ENCODE measurements around the gene MED15. TPM values are rescaled to one million over a fixed set of nuclear protein-coding genes. Genes with fewer than 3 reads are reported as not detected.
A peak's percentile ranks its signal among the peaks of the same experiment; 100 is the strongest.

Gene MED15
- total RNA-seq, 1 donor from 2014 or later: 83.6 TPM

GRCh38 chr22:20571078-20571503 is 63.7 kb downstream of the MED15 start:
- H3K27me3 Mint-ChIP-seq (ENCODE audit: unreplicated experiment): peaks cover 2% of the 10 kb centered on the region
- TF ChIP-seq, protein P1, sequence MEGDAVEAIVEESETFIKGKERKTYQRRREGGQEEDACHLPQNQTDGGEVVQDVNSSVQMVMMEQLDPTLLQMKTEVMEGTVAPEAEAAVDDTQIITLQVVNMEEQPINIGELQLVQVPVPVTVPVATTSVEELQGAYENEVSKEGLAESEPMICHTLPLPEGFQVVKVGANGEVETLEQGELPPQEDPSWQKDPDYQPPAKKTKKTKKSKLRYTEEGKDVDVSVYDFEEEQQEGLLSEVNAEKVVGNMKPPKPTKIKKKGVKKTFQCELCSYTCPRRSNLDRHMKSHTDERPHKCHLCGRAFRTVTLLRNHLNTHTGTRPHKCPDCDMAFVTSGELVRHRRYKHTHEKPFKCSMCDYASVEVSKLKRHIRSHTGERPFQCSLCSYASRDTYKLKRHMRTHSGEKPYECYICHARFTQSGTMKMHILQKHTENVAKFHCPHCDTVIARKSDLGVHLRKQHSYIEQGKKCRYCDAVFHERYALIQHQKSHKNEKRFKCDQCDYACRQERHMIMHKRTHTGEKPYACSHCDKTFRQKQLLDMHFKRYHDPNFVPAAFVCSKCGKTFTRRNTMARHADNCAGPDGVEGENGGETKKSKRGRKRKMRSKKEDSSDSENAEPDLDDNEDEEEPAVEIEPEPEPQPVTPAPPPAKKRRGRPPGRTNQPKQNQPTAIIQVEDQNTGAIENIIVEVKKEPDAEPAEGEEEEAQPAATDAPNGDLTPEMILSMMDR (IDR thresholded peaks at IDR 0.05; ENCODE audit: partially characterized antibody, unreplicated experiment): no peak
- no peak for DNase-seq
- no peak overlapping the region for H3K4me3 Mint-ChIP-seq (ENCODE audit: unreplicated experiment)
- peaks cover 10% of the 10 kb centered on the region for H3K36me3 Mint-ChIP-seq (ENCODE audit: unreplicated experiment)
- H3K27ac Mint-ChIP-seq (ENCODE audit: unreplicated experiment): no peak overlapping the region
- H3K9me3 Mint-ChIP-seq (ENCODE audit: unreplicated experiment): peaks cover 3% of the 10 kb centered on the region
- no peaks in the 10 kb centered on the region for H3K4me1 Mint-ChIP-seq (ENCODE audit: low read depth, unreplicated experiment)

DNA sequence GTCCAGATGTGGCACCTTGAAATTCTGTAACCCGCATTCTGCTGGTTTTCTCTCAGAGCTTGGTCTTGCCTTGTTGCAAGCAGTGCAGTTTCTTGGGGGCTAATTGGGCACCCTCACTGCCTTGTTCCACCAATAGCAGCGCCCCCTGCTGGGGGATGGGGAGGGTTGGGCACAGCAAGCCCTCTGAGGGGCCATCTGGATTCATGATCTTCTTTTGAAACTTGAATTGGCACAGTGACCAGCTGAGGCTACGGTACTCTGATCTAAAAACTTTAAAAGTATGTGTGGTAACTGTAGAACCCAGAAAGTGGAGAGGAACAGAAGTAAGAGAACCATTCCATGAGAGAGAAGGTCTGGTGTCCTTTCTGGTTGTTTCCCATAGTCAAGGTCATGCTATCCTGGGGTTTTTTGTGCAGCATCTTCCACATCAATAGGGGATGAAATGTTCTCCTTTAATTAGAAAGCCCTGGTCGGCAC is 64.2 kb downstream of the MED15 start:
- peaks cover 3% of the 10 kb centered on the region for H3K9me3 Mint-ChIP-seq (ENCODE audit: unreplicated experiment)
- peak; percentile 55 for DNase-seq
- H3K4me3 Mint-ChIP-seq (ENCODE audit: unreplicated experiment): no peak overlapping the region
- TF ChIP-seq, protein P1 (IDR thresholded peaks at IDR 0.05; ENCODE audit: partially characterized antibody, unreplicated experiment): peak; percentile 80
- peaks cover 10% of the 10 kb centered on the region for H3K36me3 Mint-ChIP-seq (ENCODE audit: unreplicated experiment)
- no peaks in the 10 kb centered on the region for H3K4me1 Mint-ChIP-seq (ENCODE audit: low read depth, unreplicated experiment)
- no peak overlapping the region for H3K27ac Mint-ChIP-seq (ENCODE audit: unreplicated experiment)
- H3K27me3 Mint-ChIP-seq (ENCODE audit: unreplicated experiment): peaks cover 2% of the 10 kb centered on the region

DNA sequence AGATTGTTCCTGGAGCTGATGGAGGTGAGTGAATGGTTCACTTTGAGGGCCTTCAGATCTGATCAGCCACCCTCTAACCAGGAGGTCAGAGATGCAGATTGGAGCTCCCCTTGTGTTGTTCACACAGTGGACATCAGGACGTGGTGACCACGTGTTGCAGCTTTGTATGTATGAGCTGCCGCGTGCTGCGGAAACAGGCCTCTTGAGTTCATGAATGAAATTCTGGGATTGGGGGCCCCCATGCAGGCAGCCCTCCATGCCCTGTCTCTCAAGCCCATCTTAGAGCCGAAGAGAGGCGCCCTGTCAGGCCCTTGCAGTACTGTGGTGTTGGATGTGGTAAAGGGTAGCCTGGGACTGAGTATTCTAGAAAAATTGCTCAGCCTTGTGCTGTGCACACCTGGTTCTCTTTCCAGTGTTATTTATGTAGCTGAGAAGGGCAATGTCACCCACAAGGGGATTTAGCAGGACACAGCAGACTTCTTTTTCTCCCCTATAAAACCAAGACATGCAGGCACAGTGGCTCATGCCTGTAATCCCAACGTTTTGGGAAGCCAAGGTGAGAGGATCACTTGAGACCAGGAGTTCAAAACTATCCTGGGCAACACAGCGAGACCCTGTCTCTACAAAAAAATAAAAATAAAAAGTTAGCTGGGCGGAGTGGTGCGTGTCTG is 64.9 kb downstream of the MED15 start:
- H3K36me3 Mint-ChIP-seq (ENCODE audit: unreplicated experiment): peaks cover 8% of the 10 kb centered on the region
- H3K4me1 Mint-ChIP-seq (ENCODE audit: low read depth, unreplicated experiment): no peaks in the 10 kb centered on the region
- H3K27ac Mint-ChIP-seq (ENCODE audit: unreplicated experiment): no peak overlapping the region
- H3K27me3 Mint-ChIP-seq (ENCODE audit: unreplicated experiment): peaks cover 2% of the 10 kb centered on the region
- H3K9me3 Mint-ChIP-seq (ENCODE audit: unreplicated experiment): peaks cover 3% of the 10 kb centered on the region
- no peak for DNase-seq
- no peak overlapping the region for H3K4me3 Mint-ChIP-seq (ENCODE audit: unreplicated experiment)
- TF ChIP-seq, protein P1 (IDR thresholded peaks at IDR 0.05; ENCODE audit: partially characterized antibody, unreplicated experiment): no peak

- Mint-ChIP-seq H3K4me1 (ENCODE audit: low read depth, unreplicated experiment) (peaks cover 4% of the 10 kb centered on the region), H3K27ac (ENCODE audit: unreplicated experiment) (no peak overlapping the region), H3K36me3 (ENCODE audit: unreplicated experiment) (peaks cover 6% of the 10 kb centered on the region)
Observed at GRCh38 chr22:20573176-20573832, 65.9 kb downstream of the MED15 start.

More at GRCh38 chr22:20573176-20573832, 65.9 kb downstream of the MED15 start:
- Mint-ChIP-seq H3K4me3 (ENCODE audit: unreplicated experiment) (no peak overlapping the region), H3K9me3 (ENCODE audit: unreplicated experiment) (peaks cover 3% of the 10 kb centered on the region), H3K27me3 (ENCODE audit: unreplicated experiment) (peaks cover 2% of the 10 kb centered on the region)
- TF ChIP-seq, protein P1 (IDR thresholded peaks at IDR 0.05; ENCODE audit: partially characterized antibody, unreplicated experiment): no peak
- no peak for DNase-seq
